Caco-2 (cell line): ENCODE data around the gene DYRK1B. TPM values are rescaled to one million over a fixed set of nuclear protein-coding genes. Genes with fewer than 3 reads are reported as not detected.

ENCODE experiments used
- BruUV-seq: library from RNA; stranded (reverse); fragments of 400-500 nt; replicated peaks from 2 replicates; lab custom pipeline; 2021; lab: Mats Ljungman, UMichigan
- CTCF ChIA-PET: fragments of 300-600 bp; sonication (Branson Sonifier 250); formaldehyde crosslinking; loops from one replicate; lab custom pipeline; 2022; ENCODE audit warnings: antibody characterized with exemption; lab: Charles Lee
- POLR2A ChIA-PET: fragments of 300-600 bp; sonication (Branson Sonifier 250); formaldehyde crosslinking; loops from one replicate; lab custom pipeline; 2022; ENCODE audit warnings: antibody characterized with exemption; lab: Charles Lee
- DNase-seq, 2 experiments: peaks; one replicate each; pipeline versions ENCODE4 v3.0.0 to v3.0.0-alpha.2; 2020 to 2022
- H3K27me3 ChIP-seq: replicated peaks from 2 replicates; pipeline ENCODE4 v1.6.0; 2011; ENCODE audit warnings: low read length; ENCODE audit not compliant: control insufficient read depth, insufficient read depth
- H3K36me3 ChIP-seq: 2 replicates; pipeline ENCODE4 v1.5.1; 2011; ENCODE audit warnings: low read length; ENCODE audit not compliant: control insufficient read depth, insufficient read depth
- H3K4me1 ChIP-seq: fragments of 250-450 bp; sonication (Bioruptor Pico); 2 replicates; pipeline ENCODE4 v1.5.1; 2020; ENCODE audit warnings: mild to moderate bottlenecking
- H3K4me3 ChIP-seq: 2 replicates; pipeline ENCODE4 v1.5.1; 2011; ENCODE audit warnings: low read depth, mild to moderate bottlenecking, control low read depth, low read length
- H3K9me3 ChIP-seq: fragments of 250-450 bp; sonication (Bioruptor Pico); 2 replicates; pipeline ENCODE4 v1.5.1; 2020; ENCODE audit warnings: mild to moderate bottlenecking, moderate library complexity
- H3K27ac Mint-ChIP-seq: one replicate; pipeline ENCODE4 v1.8.0; 2022; ENCODE audit warnings: mixed read lengths; ENCODE audit not compliant: unreplicated experiment
- H3K27me3 Mint-ChIP-seq: one replicate; pipeline ENCODE4 v1.8.0; 2022; ENCODE audit warnings: mixed read lengths; ENCODE audit not compliant: insufficient read depth, unreplicated experiment
- H3K36me3 Mint-ChIP-seq: one replicate; pipeline ENCODE4 v1.8.0; 2022; ENCODE audit warnings: mild to moderate bottlenecking, mixed read lengths; ENCODE audit not compliant: insufficient read depth, unreplicated experiment
- H3K4me1 Mint-ChIP-seq: one replicate; pipeline ENCODE4 v1.8.0; 2022; ENCODE audit warnings: low read depth, mixed read lengths; ENCODE audit not compliant: unreplicated experiment
- H3K4me3 Mint-ChIP-seq: one replicate; pipeline ENCODE4 v1.8.0; 2022; ENCODE audit warnings: mild to moderate bottlenecking, moderate library complexity, mixed read lengths; ENCODE audit not compliant: unreplicated experiment
- H3K9me3 Mint-ChIP-seq: one replicate; pipeline ENCODE4 v1.8.0; 2022; ENCODE audit warnings: mixed read lengths; ENCODE audit not compliant: unreplicated experiment
- intact Hi-C: fragments of 100-400 bp; cut with micrococcal nuclease; formaldehyde crosslinking; loops from one replicate; pipeline ENCODE4 v1.10.0; 2022; ENCODE audit not compliant: unreplicated experiment
- total RNA-seq: library from RNA; stranded (reverse); gene quantifications from 2 replicates; pipeline ENCODE4 v1.2.3, GENCODE V29; 2022
- TF ChIP-seq, protein P1 (sequence below), 2 experiments: fragments of 200-600 bp in 1 of 2; IDR thresholded peaks; 1 replicate in 1 of 2; 2 replicates in 1 of 2; pipeline versions ENCODE4 v1.5.1 to v1.8.0; 2011 to 2022; ENCODE audit warnings: antibody characterized with exemption in 1 of 2, control low read depth in 1 of 2, inconsistent platforms in 1 of 2, low read depth in 1 of 2, low read length in 1 of 2, mild to moderate bottlenecking in 1 of 2, moderate library complexity in 1 of 2; ENCODE audit not compliant: insufficient read depth in 1 of 2, severe bottlenecking in 1 of 2, unreplicated experiment in 1 of 2

Gene DYRK1B
- total RNA-seq, 1 experiment from 2014 or later, result 5.4 TPM

DNA sequence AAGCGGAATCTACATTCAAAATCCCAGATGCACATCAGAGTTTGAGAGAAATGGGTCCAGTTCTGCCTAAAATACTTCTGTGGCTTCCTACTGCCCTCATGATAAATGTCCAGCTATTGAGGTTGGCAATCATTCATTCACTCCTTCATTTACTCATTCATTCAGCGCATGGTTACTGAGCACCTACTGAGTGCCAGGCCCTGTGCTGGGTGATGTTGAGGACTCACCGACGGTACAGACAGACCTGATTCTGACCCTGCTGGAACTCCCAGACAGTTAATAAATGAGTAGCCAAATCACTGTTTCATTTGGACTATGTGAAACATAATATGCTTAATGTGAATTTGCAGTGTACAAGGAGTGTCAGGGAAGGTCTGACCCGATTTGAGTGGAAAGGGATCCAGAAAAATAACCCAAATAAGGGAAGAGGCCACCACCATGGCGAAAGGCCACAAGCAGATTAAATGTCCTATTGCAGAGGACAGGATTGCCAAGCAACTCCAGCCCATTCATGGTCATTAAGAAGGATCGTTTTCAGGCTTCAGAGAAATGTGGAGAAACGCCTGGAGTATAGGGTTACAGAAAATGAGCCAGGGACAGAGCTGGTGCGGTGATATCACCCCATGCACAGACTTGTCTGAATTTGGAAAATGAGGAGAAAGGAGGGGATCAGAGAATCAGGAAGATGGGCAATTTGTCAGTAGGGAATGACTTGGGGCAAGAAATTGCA is 20.5 kb downstream of the DYRK1B start:
- intact Hi-C loops, result no loop called here

DNA sequence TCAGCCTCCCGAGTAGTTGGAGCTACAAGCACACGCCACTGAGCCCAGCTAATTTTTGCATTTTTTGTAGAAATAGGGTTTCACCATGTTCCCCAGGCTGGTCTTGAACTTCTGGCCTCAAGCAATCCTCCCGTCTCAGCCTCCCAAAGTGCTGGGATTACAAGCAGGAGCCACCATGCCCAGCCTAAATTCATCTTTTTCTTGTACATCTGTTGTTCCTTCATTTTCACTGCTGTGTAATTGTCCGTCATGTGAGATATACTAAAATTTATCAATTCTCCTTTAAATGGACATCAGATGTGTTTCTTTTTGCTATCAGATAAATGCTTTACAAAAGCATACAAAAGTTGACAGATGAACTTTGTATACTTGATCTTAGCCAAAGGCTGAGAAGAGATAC is 22.9 kb downstream of the DYRK1B start:
- Mint-ChIP-seq H3K4me1 (no peaks in the 10 kb centered on the region), H3K27ac (no peak overlapping the region), H3K36me3 (no peaks in the 10 kb centered on the region), H3K4me3 (no peak overlapping the region), H3K27me3 (peaks cover under 1% of the 10 kb centered on the region), H3K9me3 (peaks cover 14% of the 10 kb centered on the region)
- BruUV-seq, result no TSS peak
- intact Hi-C loops, result no loop called here
- no peaks in the 10 kb centered on the region for H3K27me3 ChIP-seq
- no peaks in the 10 kb centered on the region for H3K36me3 ChIP-seq
- ChIA-PET POLR2A (no interaction called here), CTCF (no interaction called here)
- H3K4me3 ChIP-seq, result no peak overlapping the region
- TF ChIP-seq, protein P1, sequence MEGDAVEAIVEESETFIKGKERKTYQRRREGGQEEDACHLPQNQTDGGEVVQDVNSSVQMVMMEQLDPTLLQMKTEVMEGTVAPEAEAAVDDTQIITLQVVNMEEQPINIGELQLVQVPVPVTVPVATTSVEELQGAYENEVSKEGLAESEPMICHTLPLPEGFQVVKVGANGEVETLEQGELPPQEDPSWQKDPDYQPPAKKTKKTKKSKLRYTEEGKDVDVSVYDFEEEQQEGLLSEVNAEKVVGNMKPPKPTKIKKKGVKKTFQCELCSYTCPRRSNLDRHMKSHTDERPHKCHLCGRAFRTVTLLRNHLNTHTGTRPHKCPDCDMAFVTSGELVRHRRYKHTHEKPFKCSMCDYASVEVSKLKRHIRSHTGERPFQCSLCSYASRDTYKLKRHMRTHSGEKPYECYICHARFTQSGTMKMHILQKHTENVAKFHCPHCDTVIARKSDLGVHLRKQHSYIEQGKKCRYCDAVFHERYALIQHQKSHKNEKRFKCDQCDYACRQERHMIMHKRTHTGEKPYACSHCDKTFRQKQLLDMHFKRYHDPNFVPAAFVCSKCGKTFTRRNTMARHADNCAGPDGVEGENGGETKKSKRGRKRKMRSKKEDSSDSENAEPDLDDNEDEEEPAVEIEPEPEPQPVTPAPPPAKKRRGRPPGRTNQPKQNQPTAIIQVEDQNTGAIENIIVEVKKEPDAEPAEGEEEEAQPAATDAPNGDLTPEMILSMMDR (IDR thresholded peaks at IDR 0.05; ENCODE audit: insufficient read depth in 1 of 2, low read depth in 1 of 2, low read length in 1 of 2, severe bottlenecking in 1 of 2, unreplicated experiment in 1 of 2), result no peak
- no peak for DNase-seq
- H3K9me3 ChIP-seq, result peaks cover 3% of the 10 kb centered on the region; the same call in 1 of the 2 replicates
- H3K4me1 ChIP-seq, result no peaks in the 10 kb centered on the region

More for the DNA sequence above, 20.5 kb downstream of the DYRK1B start:
- no peaks in the 10 kb centered on the region for H3K4me1 ChIP-seq
- ChIA-PET CTCF (no interaction called here), POLR2A (no interaction called here)
- peaks cover 3% of the 10 kb centered on the region; the same call in 1 of the 2 replicates for H3K9me3 ChIP-seq
- TF ChIP-seq, protein P1 (IDR thresholded peaks at IDR 0.05; ENCODE audit: insufficient read depth in 1 of 2, low read depth in 1 of 2, low read length in 1 of 2, severe bottlenecking in 1 of 2, unreplicated experiment in 1 of 2), result no peak
- no peak overlapping the region for H3K4me3 ChIP-seq
- Mint-ChIP-seq H3K4me1 (no peaks in the 10 kb centered on the region), H3K9me3 (peaks cover 6% of the 10 kb centered on the region), H3K27me3 (no peaks in the 10 kb centered on the region), H3K36me3 (no peaks in the 10 kb centered on the region), H3K4me3 (no peak overlapping the region), H3K27ac (no peak overlapping the region)
- no peak for DNase-seq
- H3K27me3 ChIP-seq, result no peaks in the 10 kb centered on the region
- H3K36me3 ChIP-seq, result no peaks in the 10 kb centered on the region
- BruUV-seq, result no TSS peak

DNA sequence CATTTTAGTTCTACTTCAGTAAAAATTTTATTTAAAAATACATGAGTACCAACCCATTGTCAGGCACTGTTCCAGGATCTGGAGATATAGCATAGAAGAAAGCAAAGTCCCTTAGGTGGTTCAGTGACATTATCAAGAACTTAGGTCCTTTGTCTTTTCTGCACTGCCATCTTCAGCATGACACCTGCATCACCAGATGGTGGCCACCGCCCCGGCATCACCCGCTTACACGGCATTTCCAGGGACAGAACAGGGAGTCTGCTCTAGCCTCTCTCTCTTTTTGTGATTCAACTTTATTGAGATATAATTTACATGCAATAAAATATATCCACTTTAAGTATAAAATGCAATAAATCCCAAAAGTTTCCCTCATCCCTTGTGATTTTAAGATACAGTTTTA is 23.5 kb downstream of the DYRK1B start:
- Mint-ChIP-seq H3K27me3 (peaks cover 3% of the 10 kb centered on the region), H3K36me3 (no peaks in the 10 kb centered on the region), H3K27ac (no peak overlapping the region), H3K9me3 (peaks cover 14% of the 10 kb centered on the region), H3K4me3 (no peak overlapping the region), H3K4me1 (no peaks in the 10 kb centered on the region)
- Histone ChIP-seq H3K27me3 (no peaks in the 10 kb centered on the region), H3K9me3 (peaks cover 3% of the 10 kb centered on the region; the same call in 1 of the 2 replicates), H3K4me3 (no peak overlapping the region), H3K36me3 (no peaks in the 10 kb centered on the region), H3K4me1 (no peaks in the 10 kb centered on the region)
- TF ChIP-seq, protein P1 (IDR thresholded peaks at IDR 0.05; ENCODE audit: insufficient read depth in 1 of 2, low read depth in 1 of 2, low read length in 1 of 2, severe bottlenecking in 1 of 2, unreplicated experiment in 1 of 2), result no peak
- intact Hi-C loops, result no loop called here
- CTCF ChIA-PET, result no interaction called here
- DNase-seq, result no peak
- no TSS peak for BruUV-seq
- POLR2A ChIA-PET, result no interaction called here
